ENCODE results near the gene RPUSD4.
A peak's percentile ranks its signal among the peaks of the same experiment; 100 is the strongest.
"Not testable (repeated sequence)": the region's sequence is repeated elsewhere in the genome, so short reads cannot be mapped to it uniquely, and the experiment has no call there.

The RPUSD4 gene

GRCh38 chr11:126211236-126212088, at the start of gene RPUSD4, which contains the start of gene FAM118B:
Gene RPUSD4 (minus strand): TSS chr11:126211650. CDS start chr11:126211638, 12 bp downstream.
Gene FAM118B (plus strand): TSS chr11:126211782. CDS start chr11:126235002, 23,220 bp downstream.
- DNase-seq = peak; percentile 85

- no peak for DNase-seq
Observed at GRCh38 chr11:126257764-126258163, 46.3 kb upstream of the RPUSD4 start.

GRCh38 chr11:126257144-126257543, 45.7 kb upstream of the RPUSD4 start:
- no peak for DNase-seq

GRCh38 chr11:126256216-126256615, 44.8 kb upstream of the RPUSD4 start:
- DNase-seq = no peak

- not testable (repeated sequence) for DNase-seq
Observed at GRCh38 chr11:126255507-126255906, 44.1 kb upstream of the RPUSD4 start.

GRCh38 chr11:126254819-126255218, 43.4 kb upstream of the RPUSD4 start:
- DNase-seq = no peak

- no peak for DNase-seq
Observed at GRCh38 chr11:126253265-126253664, 41.8 kb upstream of the RPUSD4 start.

- no peak for DNase-seq
Observed at GRCh38 chr11:126246636-126247035, 35.2 kb upstream of the RPUSD4 start.

- no peak for DNase-seq
Observed at GRCh38 chr11:126233391-126233790, 21.9 kb upstream of the RPUSD4 start.

GRCh38 chr11:126232683-126233082, 21.2 kb upstream of the RPUSD4 start:
- DNase-seq = no peak

GRCh38 chr11:126231725-126232459, 20.4 kb upstream of the RPUSD4 start:
- DNase-seq = no peak

GRCh38 chr11:126229858-126230540, 18.5 kb upstream of the RPUSD4 start:
- DNase-seq = no peak

GRCh38 chr11:126226334-126227084, 15.1 kb upstream of the RPUSD4 start:
- no peak for DNase-seq

GRCh38 chr11:126225295-126225665, 13.8 kb upstream of the RPUSD4 start:
- no peak for DNase-seq

- no peak for DNase-seq
Observed at GRCh38 chr11:126224647-126225294, 13.3 kb upstream of the RPUSD4 start.

GRCh38 chr11:126219547-126219946, 8.1 kb upstream of the RPUSD4 start:
- DNase-seq = no peak

- no peak for DNase-seq
Observed at GRCh38 chr11:126217491-126217890, 6.0 kb upstream of the RPUSD4 start.

GRCh38 chr11:126216526-126217305, 5.3 kb upstream of the RPUSD4 start:
- DNase-seq = no peak

GRCh38 chr11:126214841-126215240, 3.4 kb upstream of the RPUSD4 start:
- no peak for DNase-seq

- no peak for DNase-seq
Observed at GRCh38 chr11:126214441-126214840, 3.0 kb upstream of the RPUSD4 start.

- no peak for DNase-seq
Observed at GRCh38 chr11:126212089-126212660, 725 bp upstream of the RPUSD4 start.
